GM12878 (cell line): ENCODE measurements around the gene C9orf50. TPM values are rescaled to one million over a fixed set of nuclear protein-coding genes. Genes with fewer than 3 reads are reported as not detected.

Experiments
- ATAC-seq: fragments of 200-7000 bp; cut with Tn5 transposase; 3 replicates; pipeline ENCODE4 v1.9.1; 2020; ENCODE audit warnings: mild to moderate bottlenecking, moderate library complexity
- BruUV-seq: library from RNA; stranded (reverse); fragments of 400-500 nt; replicated peaks from 2 replicates; lab custom pipeline; 2021; lab: Mats Ljungman, UMichigan
- CTCF ChIA-PET: fragments of 300-600 bp; sonication (Branson Sonifier 250); formaldehyde crosslinking; extraction: SDS; loops from one replicate; lab custom pipeline; 2021; ENCODE audit warnings: inconsistent platforms; lab: Yijun Ruan, JAX
- POLR2A ChIA-PET: fragments of 350-600 bp; formaldehyde crosslinking; extraction: SDS; loops from one replicate; lab custom pipeline; 2021; ENCODE audit warnings: inconsistent platforms; lab: Charles Lee
- RAD21 ChIA-PET: fragments of 300-600 bp; sonication (Branson Sonifier 250); formaldehyde crosslinking; loops from one replicate; lab custom pipeline; 2023; ENCODE audit warnings: antibody characterized with exemption; ENCODE audit not compliant: unreplicated experiment; lab: Charles Lee
- SMC1A ChIA-PET: fragments of 300-600 bp; sonication (Branson Sonifier 250); formaldehyde crosslinking; loops from one replicate; lab custom pipeline; 2023; ENCODE audit not compliant: unreplicated experiment, uncharacterized antibody; lab: Charles Lee
- DNase-seq: peaks from one replicate; pipeline ENCODE4 v3.0.0-alpha.2; 2011; ENCODE audit warnings: low read depth, low spot score
- FAIRE-seq: peaks from 3 replicates; lab custom pipeline; 2011; peaks lifted over from hg19 to GRCh38; lab: Jason Lieb, UNC
- H2AFZ ChIP-seq: 2 replicates; pipeline ENCODE4 v1.6.0; 2011; ENCODE audit warnings: low read depth, low read length, control low read depth; ENCODE audit not compliant: control insufficient read depth
- H3K27ac ChIP-seq: 2 replicates; pipeline ENCODE4 v1.5.1; 2011; ENCODE audit warnings: control low read depth; ENCODE audit not compliant: control insufficient read depth, insufficient read depth
- H3K27me3 ChIP-seq, 2 experiments: replicated peaks in 1 of 2; 2 replicates each; pipeline versions ENCODE4 v1.6.0 to v1.6.1; 2011; ENCODE audit warnings: low read length in 1 of 2; ENCODE audit not compliant: control insufficient read depth in 2 of 2, insufficient read depth in 2 of 2
- H3K36me3 ChIP-seq, 2 experiments: 2 replicates each; pipeline ENCODE4 v1.5.1; 2011; ENCODE audit warnings: low read length in 1 of 2; ENCODE audit not compliant: control insufficient read depth in 2 of 2, insufficient read depth in 2 of 2
- H3K4me1 ChIP-seq: 2 replicates; pipeline ENCODE4 v1.6.1; 2011; ENCODE audit warnings: mild to moderate bottlenecking, low read length, moderate library complexity, mixed read lengths; ENCODE audit not compliant: control insufficient read depth, insufficient read depth
- H3K4me2 ChIP-seq: 2 replicates; pipeline ENCODE4 v1.6.0; 2011; ENCODE audit warnings: control low read depth; ENCODE audit not compliant: control insufficient read depth, insufficient read depth
- H3K4me3 ChIP-seq: fragments of 200-600 bp; sonication (generic); 2 replicates; pipeline ENCODE4 v1.5.1; 2016
- H3K79me2 ChIP-seq: 2 replicates; pipeline ENCODE4 v1.6.0; 2011; ENCODE audit warnings: low read length; ENCODE audit not compliant: control insufficient read depth, insufficient read depth
- H3K9ac ChIP-seq: 2 replicates; pipeline ENCODE4 v1.8.0; 2011; ENCODE audit warnings: low read length, control low read depth, mixed read lengths; ENCODE audit not compliant: control insufficient read depth, insufficient read depth
- H3K9me3 ChIP-seq: replicated peaks from 3 replicates; pipeline ENCODE4 v1.5.1; 2011; ENCODE audit warnings: mild to moderate bottlenecking, low read length; ENCODE audit not compliant: control insufficient read depth, insufficient read depth
- H4K20me1 ChIP-seq: 2 replicates; pipeline ENCODE4 v1.6.0; 2011; ENCODE audit not compliant: control insufficient read depth, insufficient read depth
- CBFB ChIP-seq: IDR thresholded peaks from 2 replicates; pipeline ENCODE4 v1.6.1; 2016; ENCODE audit warnings: antibody characterized with exemption, low read depth
- CREB1 ChIP-seq: IDR thresholded peaks from 2 replicates; pipeline ENCODE4 v1.6.1; 2012; ENCODE audit warnings: low read depth, mild to moderate bottlenecking, inconsistent platforms
- ESRRA ChIP-seq: IDR thresholded peaks from 2 replicates; pipeline ENCODE4 v1.6.1; 2012; ENCODE audit warnings: mild to moderate bottlenecking, low read length, improper control_type of control experiment
- EZH2 ChIP-seq: IDR thresholded peaks from 2 replicates; pipeline ENCODE4 v1.6.1; 2012; ENCODE audit warnings: low read depth, mild to moderate bottlenecking, control low read depth, inconsistent platforms, low read length, borderline replicate concordance; ENCODE audit not compliant: control insufficient read depth
- IRF3 ChIP-seq: fragments of 450-650 bp; IDR thresholded peaks from 2 replicates; pipeline ENCODE4 v1.6.1; 2014; ENCODE audit warnings: mild to moderate bottlenecking
- IRF4 ChIP-seq: IDR thresholded peaks from 2 replicates; pipeline ENCODE4 v1.6.1; 2011; ENCODE audit warnings: low read depth, low read length
- IRF5 ChIP-seq: fragments of 450-650 bp; IDR thresholded peaks from 2 replicates; pipeline ENCODE4 v1.6.1; 2017; ENCODE audit warnings: borderline replicate concordance
- KDM1A ChIP-seq: fragments of 200-600 bp; sonication (generic); IDR thresholded peaks from 2 replicates; pipeline ENCODE4 v1.6.1; 2016; ENCODE audit warnings: borderline replicate concordance
- NFYA ChIP-seq: IDR thresholded peaks from 2 replicates; pipeline ENCODE4 v1.6.1; 2011; ENCODE audit warnings: low read depth, mild to moderate bottlenecking, low read length, improper control_type of control experiment, borderline replicate concordance
- NR2C1 ChIP-seq: fragments of 450-650 bp; IDR thresholded peaks from 2 replicates; pipeline ENCODE4 v1.6.1; 2017; ENCODE audit warnings: antibody characterized with exemption, mild to moderate bottlenecking, moderate library complexity
- PAX5 ChIP-seq: IDR thresholded peaks from 2 replicates; pipeline ENCODE4 v1.6.1; 2011; ENCODE audit warnings: low read depth, low read length, borderline replicate concordance
- RFX5 ChIP-seq: IDR thresholded peaks from 2 replicates; pipeline ENCODE4 v1.6.1; 2011; ENCODE audit warnings: low read depth, low read length, improper control_type of control experiment
- SIN3A ChIP-seq: IDR thresholded peaks from 2 replicates; pipeline ENCODE4 v1.6.1; 2012; ENCODE audit warnings: low read depth, low read length, improper control_type of control experiment
- SPI1 ChIP-seq: IDR thresholded peaks from 2 replicates; pipeline ENCODE4 v1.6.1; 2011; ENCODE audit warnings: low read depth, mild to moderate bottlenecking, low read length, moderate library complexity, borderline replicate concordance; ENCODE audit not compliant: insufficient read depth
- SREBF1 ChIP-seq: IDR thresholded peaks from 2 replicates; pipeline ENCODE4 v1.6.1; 2012; ENCODE audit warnings: mild to moderate bottlenecking, low read length
- TAF1 ChIP-seq: IDR thresholded peaks from 2 replicates; pipeline ENCODE4 v1.6.1; 2011; ENCODE audit warnings: mild to moderate bottlenecking, low read depth, low read length, borderline replicate concordance
- ZNF687 ChIP-seq: fragments of 450-650 bp; IDR thresholded peaks from 2 replicates; pipeline ENCODE4 v1.6.1; 2017; ENCODE audit warnings: mild to moderate bottlenecking, moderate library complexity
- ZSCAN29 ChIP-seq: fragments of 450-650 bp; IDR thresholded peaks from 2 replicates; pipeline ENCODE4 v1.6.1; 2017; ENCODE audit warnings: mild to moderate bottlenecking, moderate library complexity
- WGBS: methylation state at CpG from one replicate; pipeline ENCODE4 v1.1.6; 2016; ENCODE audit warnings: low lambda C conversion rate; ENCODE audit not compliant: insufficient replicate concordance, insufficient coverage; ENCODE audit errors: missing lambda C conversion rate; 5-methylcytosine and 5-hydroxymethylcytosine counted together
- in situ Hi-C: fragments of 300-500 bp; cut with MboI; formaldehyde crosslinking; loops from 9 replicates; pipeline ENCODE4 v1.14.3; 2018; ENCODE audit warnings: mixed read lengths
- intact Hi-C: fragments of 100-400 bp; cut with micrococcal nuclease; formaldehyde crosslinking; loops from one replicate; pipeline ENCODE4 v1.14.2; 2022; ENCODE audit not compliant: unreplicated experiment
- polyA plus RNA-seq, 11 experiments: library from polyadenylated mRNA; depleted of rRNA in 4 of 11; unstranded in 6 of 11; stranded (reverse) in 5 of 11; fragments of >200 nt; fragmentation: Nextera tagmentation in 4 of 11; fragmentation: Illumina TruSeq in 1 of 11; extraction: Ambion mirVana in 4 of 11; extraction: Trizol in 1 of 11; gene quantifications; 1 replicate in 1 of 11; 2 replicates in 10 of 11; pipeline versions ENCODE4 v1.2.1 to v1.2.3, GENCODE V29; 2011 to 2016; ENCODE audit warnings: inconsistent platforms in 2 of 11, missing spikeins in 2 of 11, low read depth in 1 of 11
- total RNA-seq, 4 experiments: library from RNA; depleted of rRNA in 3 of 4; stranded (reverse); fragments of >200 nt in 3 of 4; fragmentation: Illumina TruSeq in 1 of 4; extraction: Trizol in 1 of 4; gene quantifications; 2 replicates each; pipeline versions ENCODE4 v1.2.1 to v1.2.3, GENCODE V29; 2013 to 2021

The C9orf50 gene
- total and polyA plus RNA-seq, 10 of the 15 experiments (the other 5 are each of a cell fraction or from before 2014, with no cell fraction given) = not detected

GRCh38 chr9:129633207-129633606, 12.3 kb upstream of the C9orf50 start:
- Histone ChIP-seq H4K20me1 (no peaks in the 10 kb centered on the region; the same call in 1 of the 2 replicates), H3K79me2 (peaks cover 33% of the 10 kb centered on the region), H3K27ac (no peak overlapping the region), H3K9me3 (no peaks in the 10 kb centered on the region), H3K9ac (no peak overlapping the region), H3K4me2 (no peak overlapping the region), H3K27me3 (no peaks in the 10 kb centered on the region), H3K4me1 (0 out of 2 replicates have a peak, but pooled peaks cover 4% of the 10 kb centered on the region), H2AFZ (no peak overlapping the region), H3K36me3 (peaks cover 18 to 35% of the 10 kb centered on the region in 2 experiments; a peak in 3 of 4 replicates), H3K4me3 (no peak overlapping the region)
- 98% methylated on average over 4 of the region's 4 CpGs for WGBS
- intact Hi-C loops (no loop called here), in situ Hi-C loops (no loop called here)
- no peak for DNase-seq
- CTCF ChIA-PET = interaction anchor here (1.0 kb wide), 1 partner anchor 8 kb away, joined by 3 read pairs; no protein-coding TSS in a partner anchor
- SMC1A ChIA-PET = no interaction called here
- ATAC-seq = no peak
- RAD21 ChIA-PET = no interaction called here
- no TSS peak for BruUV-seq
- no peak for FAIRE-seq
- POLR2A ChIA-PET = interaction anchor here (0.7 kb wide), 1 partner anchor 9 kb away, joined by 3 read pairs; no protein-coding TSS in a partner anchor
- no peak for TF ChIP-seq ESRRA
- TF ChIP-seq IRF4 = no peak
- TF ChIP-seq IRF5 = no peak
- TF ChIP-seq ZSCAN29 = no peak
- TF ChIP-seq IRF3 = no peak
- no peak for TF ChIP-seq CBFB
- TF ChIP-seq CREB1 = no peak
- no peak for TF ChIP-seq SIN3A
- TF ChIP-seq RFX5 = no peak
- no peak for TF ChIP-seq NFYA
- TF ChIP-seq NR2C1 = no peak
- TF ChIP-seq SREBF1 = no peak
- no peak for TF ChIP-seq EZH2
- no peak for TF ChIP-seq ZNF687
- TF ChIP-seq KDM1A = no peak
- TF ChIP-seq SPI1 = no peak
- no peak for TF ChIP-seq PAX5
- TF ChIP-seq TAF1 = no peak
